Esophagus (tissue), 2 donors: Measurements from ENCODE around the gene LRBA. TPM values are rescaled to one million over a fixed set of nuclear protein-coding genes. Genes with fewer than 3 reads are reported as not detected.
"Not testable (repeated sequence)": the region's sequence is repeated elsewhere in the genome, so short reads cannot be mapped to it uniquely, and the experiment has no call there.

ENCODE experiments used
- H3K27ac ChIP-seq, 2 donors: one replicate each; pipeline ENCODE4 v1.5.1; 2013; ENCODE audit warnings: low read depth in 2 of 2, mild to moderate bottlenecking in 2 of 2, inconsistent platforms in 1 of 2, low read length in 1 of 2, moderate library complexity in 1 of 2
- H3K27me3 ChIP-seq, 2 donors: one replicate each; pipeline ENCODE4 v1.6.1; 2013; ENCODE audit warnings: low read length in 2 of 2, control low read depth in 1 of 2, mild to moderate bottlenecking in 1 of 2; ENCODE audit not compliant: insufficient read depth in 2 of 2, control insufficient read depth in 1 of 2
- H3K36me3 ChIP-seq, 2 donors: one replicate each; pipeline ENCODE4 v1.6.1; 2013; ENCODE audit warnings: low read length in 1 of 2; ENCODE audit not compliant: control insufficient read depth in 2 of 2, insufficient read depth in 2 of 2
- H3K4me1 ChIP-seq, 2 donors: one replicate each; pipeline ENCODE4 v1.6.1; 2013; ENCODE audit warnings: low read length in 1 of 2; ENCODE audit not compliant: control insufficient read depth in 2 of 2, insufficient read depth in 2 of 2
- H3K4me3 ChIP-seq, 2 donors: one replicate each; pipeline ENCODE4 v1.5.1; 2013; ENCODE audit warnings: low read length in 2 of 2, mild to moderate bottlenecking in 2 of 2, low read depth in 1 of 2, moderate library complexity in 1 of 2
- H3K9me3 ChIP-seq, 2 donors: one replicate each; pipeline ENCODE4 v1.6.1; 2013; ENCODE audit warnings: mild to moderate bottlenecking in 2 of 2, low read depth in 1 of 2, low read length in 1 of 2, moderate library complexity in 1 of 2; ENCODE audit not compliant: control insufficient read depth in 2 of 2, insufficient read depth in 1 of 2
- WGBS, 2 donors: extraction: QIAGEN DNeasy Blood & Tissue Kit; methylation state at CpG; one replicate each; pipeline ENCODE4 v1.1.7; 2013; 5-methylcytosine and 5-hydroxymethylcytosine counted together
- polyA plus RNA-seq, 2 donors: library from polyadenylated mRNA; stranded (reverse); fragments of 200-250 nt; gene quantifications; one replicate each; pipeline ENCODE4 v1.2.3, GENCODE V29; 2013
- donor health status: healthy with polysubstance abuse.
- donor health status: Bipolar disorder and iron deficiency.

Gene LRBA
- polyA plus RNA-seq, 2 donors = 13.1 to 24.7 TPM

- 86 to 90% methylated on average over 2 of the region's 2 CpGs for WGBS, 2 donors
- H3K4me3 ChIP-seq = no peak overlapping the region
- no peak overlapping the region for H3K27ac ChIP-seq
- no peaks in the 10 kb centered on the region for H3K9me3 ChIP-seq
- no peaks in the 10 kb centered on the region for H3K4me1 ChIP-seq
- H3K27me3 ChIP-seq = no peaks in the 10 kb centered on the region
- H3K36me3 ChIP-seq = no peaks in the 10 kb centered on the region
Measured at GRCh38 chr4:150765216-150765615, 249.9 kb downstream of the LRBA start.

- no peak overlapping the region for H3K4me3 ChIP-seq
- H3K27ac ChIP-seq = no peak overlapping the region
- H3K4me1 ChIP-seq = no peaks in the 10 kb centered on the region
- H3K27me3 ChIP-seq = no peaks in the 10 kb centered on the region
- no peaks in the 10 kb centered on the region for H3K36me3 ChIP-seq
- no peaks in the 10 kb centered on the region for H3K9me3 ChIP-seq
Measured at GRCh38 chr4:150751648-150752047, 263.4 kb downstream of the LRBA start.

GRCh38 chr4:150750824-150751223 is 264.3 kb downstream of the LRBA start:
- Histone ChIP-seq H3K4me1 (no peaks in the 10 kb centered on the region), H3K9me3 (no peaks in the 10 kb centered on the region), H3K36me3 (no peaks in the 10 kb centered on the region), H3K27ac (no peak overlapping the region), H3K4me3 (no peak overlapping the region), H3K27me3 (no peaks in the 10 kb centered on the region)

GRCh38 chr4:150746156-150746555 is 268.9 kb downstream of the LRBA start:
- H3K36me3 ChIP-seq = no peaks in the 10 kb centered on the region
- no peaks in the 10 kb centered on the region for H3K4me1 ChIP-seq
- H3K4me3 ChIP-seq = no peak overlapping the region
- 83 to 89% methylated on average over 4 of the region's 4 CpGs for WGBS, 2 donors
- no peaks in the 10 kb centered on the region for H3K27me3 ChIP-seq
- H3K9me3 ChIP-seq = no peaks in the 10 kb centered on the region
- H3K27ac ChIP-seq = no peak overlapping the region

- Histone ChIP-seq H3K27me3 (no peaks in the 10 kb centered on the region), H3K4me1 (no peaks in the 10 kb centered on the region), H3K36me3 (no peaks in the 10 kb centered on the region), H3K4me3 (no peak overlapping the region), H3K9me3 (no peaks in the 10 kb centered on the region), H3K27ac (no peak overlapping the region)
- WGBS, 2 donors = 64 to 74% methylated on average over 2 of the region's 2 CpGs
Measured at GRCh38 chr4:150744570-150744969, 270.5 kb downstream of the LRBA start.

- Histone ChIP-seq H3K27ac (peak overlapping the region in 1 of 2 donors; percentile 7), H3K27me3 (no peaks in the 10 kb centered on the region), H3K36me3 (no peaks in the 10 kb centered on the region), H3K9me3 (no peaks in the 10 kb centered on the region), H3K4me1 (no peaks in the 10 kb centered on the region), H3K4me3 (no peak overlapping the region)
- 56 to 58% methylated on average over 2 of the region's 2 CpGs for WGBS, 2 donors
Measured at GRCh38 chr4:150743564-150744342, 271.3 kb downstream of the LRBA start.

GRCh38 chr4:150742930-150743329 is 272.2 kb downstream of the LRBA start:
- H3K36me3 ChIP-seq, H3K9me3 ChIP-seq, H3K4me3 ChIP-seq, H3K27me3 ChIP-seq, H3K4me1 ChIP-seq, H3K27ac ChIP-seq: not testable (repeated sequence)
- WGBS, 2 donors = 70 to 74% methylated on average over 6 of the region's 6 CpGs

GRCh38 chr4:150739591-150739990 is 275.5 kb downstream of the LRBA start:
- Histone ChIP-seq H3K36me3 (peaks cover 0 to 2% of the 10 kb centered on the region in 2 donors), H3K27me3 (no peaks in the 10 kb centered on the region), H3K9me3 (no peaks in the 10 kb centered on the region), H3K4me1 (no peaks in the 10 kb centered on the region), H3K4me3 (no peak overlapping the region), H3K27ac (no peak overlapping the region)
- WGBS, 2 donors = 90 to 94% methylated on average over 3 of the region's 3 CpGs

GRCh38 chr4:150725957-150726523 is 289.0 kb downstream of the LRBA start:
- peaks cover 6 to 7% of the 10 kb centered on the region in 2 donors for H3K36me3 ChIP-seq
- H3K4me1 ChIP-seq = peaks cover 0 to 9% of the 10 kb centered on the region in 2 donors
- no peaks in the 10 kb centered on the region for H3K27me3 ChIP-seq
- WGBS, 2 donors = 74 to 77% methylated on average over 4 of the region's 4 CpGs
- H3K9me3 ChIP-seq = no peaks in the 10 kb centered on the region
- no peak overlapping the region for H3K4me3 ChIP-seq
- no peak overlapping the region for H3K27ac ChIP-seq
